Fibroblast of skin of scalp (primary cell): ENCODE measurements around the gene NKX6-2.

Experiments
- DNase-seq: peaks from one replicate; pipeline ENCODE4 v3.0.0-alpha.2; 2013

NKX6-2 gene

GRCh38 chr10:132733926-132734325, 52.0 kb downstream of the NKX6-2 start:
- DNase-seq = no peak
